GM19397 (cell line): Measurements from ENCODE around the gene TNS3.
A peak's percentile ranks its signal among the peaks of the same experiment; 100 is the strongest.

ENCODE experiments used
- ATAC-seq: cut with Tn5 transposase; IDR thresholded peaks from one replicate; pipeline ENCODE4 v1.9.1; 2021; ENCODE audit warnings: mild to moderate bottlenecking, moderate library complexity; ENCODE audit not compliant: unreplicated experiment

The TNS3 gene

DNA sequence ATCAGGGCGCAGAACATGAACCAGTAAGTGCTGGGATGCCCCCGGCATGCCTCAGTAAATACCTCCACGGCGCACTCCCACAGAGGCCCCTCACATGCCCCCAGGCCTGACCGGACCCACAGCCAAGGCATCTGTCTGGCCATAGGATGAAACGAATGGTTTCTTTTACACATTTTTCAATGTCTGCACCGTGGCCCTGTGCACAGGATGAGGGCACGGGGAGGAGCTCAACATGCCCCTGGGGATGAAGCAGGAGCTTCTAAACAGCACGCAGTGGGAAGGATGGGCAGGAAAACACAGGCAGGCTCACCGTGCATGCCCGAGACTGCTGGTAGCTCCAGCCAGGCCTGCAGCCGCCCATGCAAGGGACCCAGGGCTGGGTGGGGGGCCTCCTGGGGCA, 283.3 kb downstream of the TNS3 start:
- ATAC-seq = no peak

GRCh38 chr7:47297120-47297519, 284.8 kb downstream of the TNS3 start:
- no peak for ATAC-seq

DNA sequence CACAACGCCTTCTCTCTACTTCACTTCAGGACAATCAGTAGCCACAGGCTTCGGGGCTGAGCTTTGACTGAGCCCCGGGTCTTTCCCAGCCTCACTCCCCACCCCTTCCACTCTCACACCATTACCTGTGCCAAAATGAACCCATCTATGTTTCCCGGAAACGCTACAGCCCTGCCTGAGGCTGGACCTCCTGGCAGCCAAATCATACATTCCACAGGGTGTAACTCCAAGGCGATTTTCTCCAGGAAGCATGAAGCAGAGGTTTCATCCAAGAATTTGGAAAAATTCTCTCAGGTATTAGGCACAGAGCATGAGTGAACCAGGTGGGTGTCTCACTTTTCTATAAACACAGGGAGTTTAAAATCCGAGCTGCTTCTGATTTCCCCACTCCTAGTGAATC, 286.3 kb downstream of the TNS3 start:
- no peak for ATAC-seq

DNA sequence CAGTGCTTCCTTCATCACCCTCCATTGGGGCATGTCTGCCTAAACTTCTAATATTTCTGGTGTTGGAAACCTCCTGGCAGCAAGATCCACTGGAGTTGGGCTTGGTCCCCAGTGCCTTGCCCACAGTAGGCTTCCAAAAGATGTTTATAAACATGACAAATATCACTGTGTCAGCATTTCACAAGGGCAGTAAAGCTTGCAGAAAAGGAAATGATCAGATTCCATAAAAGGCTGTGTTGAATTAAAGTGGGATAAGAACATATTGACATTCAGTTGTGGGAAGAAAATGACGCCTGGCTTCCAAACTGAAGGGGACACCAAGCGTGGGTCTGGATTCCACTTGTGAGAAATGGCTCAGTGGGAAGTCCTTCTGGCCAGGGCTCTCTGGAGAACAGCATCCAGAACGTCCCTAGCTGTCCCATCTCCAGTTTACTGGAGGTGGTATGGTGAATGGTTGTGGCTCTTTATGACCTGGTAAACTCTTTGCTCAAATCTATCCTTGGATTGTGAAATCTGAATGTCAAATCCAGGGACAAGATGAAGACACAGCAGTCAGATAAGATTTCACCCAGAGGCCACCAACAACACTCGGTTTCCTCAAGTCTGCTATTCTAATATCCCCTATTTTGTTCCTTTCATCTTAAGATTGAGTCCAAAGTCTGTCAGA, 287.2 kb downstream of the TNS3 start:
- no peak for ATAC-seq

- no peak for ATAC-seq
These were observed 287.9 kb downstream of the TNS3 start for GRCh38 chr7:47293884-47294555.

DNA sequence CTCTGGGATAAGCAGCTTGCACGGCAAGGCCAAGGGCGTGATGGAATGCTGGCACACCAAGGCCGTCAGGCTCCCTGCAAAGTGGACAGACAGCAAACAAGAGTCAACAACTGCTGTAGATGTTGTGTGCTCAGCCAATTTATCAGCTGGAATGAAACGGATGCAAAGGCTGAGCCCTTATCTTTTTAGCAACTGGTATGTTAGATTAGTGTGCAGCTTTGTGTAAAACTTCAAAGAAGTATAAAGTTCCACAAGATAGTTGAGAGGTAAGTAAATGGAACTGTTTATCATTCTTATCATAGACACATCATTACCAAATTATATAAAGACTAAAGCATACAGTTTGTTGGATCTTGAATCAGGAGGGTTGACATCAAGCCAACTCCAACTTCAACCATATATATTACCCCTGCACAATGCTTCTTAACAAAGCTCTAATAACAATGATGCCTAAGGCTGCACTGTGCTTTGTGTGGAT, 289.0 kb downstream of the TNS3 start:
- no peak for ATAC-seq

GRCh38 chr7:47291461-47292081, 290.3 kb downstream of the TNS3 start:
- ATAC-seq = peak; percentile 91

- no peak for ATAC-seq
These were observed 291.0 kb downstream of the TNS3 start for GRCh38 chr7:47290867-47291266.

- no peak for ATAC-seq
These were observed 291.4 kb downstream of the TNS3 start for GRCh38 chr7:47290466-47290865.

DNA sequence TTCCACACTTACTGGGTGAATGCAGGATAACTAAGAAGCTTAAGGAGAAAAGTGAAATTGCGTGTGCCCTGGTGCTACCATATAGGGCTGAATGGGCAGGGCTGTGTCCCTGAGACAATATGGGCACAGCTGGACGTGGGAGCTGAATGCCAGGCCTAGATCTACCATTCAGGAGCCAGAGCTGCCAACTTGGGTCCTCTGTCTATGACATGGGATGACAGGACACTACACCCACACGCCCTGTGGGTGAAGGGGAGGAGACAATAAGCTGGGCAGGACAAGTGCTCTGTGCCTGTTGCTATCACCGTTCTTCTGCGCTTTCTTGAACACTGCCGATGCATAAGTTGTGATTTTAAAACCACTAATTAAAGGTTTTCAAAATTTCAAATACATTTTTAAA, 293.9 kb downstream of the TNS3 start:
- no peak for ATAC-seq

GRCh38 chr7:47285860-47286491, 295.9 kb downstream of the TNS3 start:
- ATAC-seq = no peak

GRCh38 chr7:47284691-47285635, 296.9 kb downstream of the TNS3 start:
- no peak for ATAC-seq

DNA sequence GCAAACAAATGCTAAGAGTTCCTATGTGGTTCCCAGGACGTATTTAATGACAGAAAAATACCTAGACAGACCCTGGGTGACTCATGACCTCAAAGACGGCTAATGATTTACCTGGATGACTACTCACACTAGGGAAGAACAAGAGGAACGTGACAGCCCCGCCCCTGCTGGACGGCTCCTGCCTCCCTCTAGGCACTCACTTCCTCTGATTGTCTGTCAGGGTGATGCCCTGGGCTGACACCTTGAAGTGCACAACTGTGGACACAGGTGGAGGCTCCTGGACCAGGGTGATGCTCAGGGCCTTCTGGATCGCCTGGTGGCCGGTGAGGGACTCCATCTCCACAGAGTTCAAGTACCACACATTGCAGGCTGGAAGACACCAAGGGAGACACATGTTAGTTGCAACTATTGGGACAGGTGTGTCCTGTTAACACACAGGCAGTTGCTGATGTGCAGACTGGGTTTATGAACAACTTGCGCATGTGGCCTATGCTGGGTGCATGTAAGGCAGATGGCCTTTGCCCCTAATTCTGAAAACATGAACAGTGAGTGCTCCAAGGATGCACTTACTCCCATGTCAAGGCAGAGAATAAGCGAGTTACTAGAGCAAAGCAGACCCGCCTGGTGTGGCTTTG, 298.3 kb downstream of the TNS3 start:
- no peak for ATAC-seq

DNA sequence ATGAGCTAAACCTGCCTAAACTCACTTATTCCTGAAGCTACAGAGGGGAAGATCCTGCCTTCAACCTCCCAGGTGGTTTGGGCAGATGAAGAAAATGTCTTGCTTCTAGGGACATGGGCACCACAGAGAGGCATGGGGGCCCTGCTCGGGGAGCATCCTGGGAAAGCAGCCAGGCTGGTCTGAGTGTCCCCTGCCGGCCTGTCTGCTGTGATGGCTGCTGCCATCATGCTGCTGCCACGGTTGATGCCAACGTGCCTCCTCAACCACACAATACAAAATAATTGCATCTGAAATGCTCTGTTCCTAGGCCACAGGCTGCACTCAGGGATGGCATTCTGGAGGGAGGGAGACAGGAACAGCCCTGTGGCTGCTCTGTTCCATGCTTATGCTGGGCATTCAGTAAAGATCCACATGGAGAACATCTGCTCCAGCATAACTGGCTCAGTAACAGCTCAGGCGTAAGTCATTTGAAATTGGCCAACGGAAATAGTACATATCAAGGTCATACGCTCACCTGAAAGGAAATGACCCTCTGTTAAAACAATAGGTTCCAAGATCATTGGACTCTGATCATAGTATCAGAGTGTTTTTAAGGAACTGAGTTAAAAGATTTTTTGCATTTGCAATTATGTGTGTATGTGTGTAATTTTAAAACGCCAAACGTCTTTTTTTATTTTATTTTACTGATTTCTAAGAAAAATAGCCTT, 299.0 kb downstream of the TNS3 start:
- ATAC-seq = no peak

DNA sequence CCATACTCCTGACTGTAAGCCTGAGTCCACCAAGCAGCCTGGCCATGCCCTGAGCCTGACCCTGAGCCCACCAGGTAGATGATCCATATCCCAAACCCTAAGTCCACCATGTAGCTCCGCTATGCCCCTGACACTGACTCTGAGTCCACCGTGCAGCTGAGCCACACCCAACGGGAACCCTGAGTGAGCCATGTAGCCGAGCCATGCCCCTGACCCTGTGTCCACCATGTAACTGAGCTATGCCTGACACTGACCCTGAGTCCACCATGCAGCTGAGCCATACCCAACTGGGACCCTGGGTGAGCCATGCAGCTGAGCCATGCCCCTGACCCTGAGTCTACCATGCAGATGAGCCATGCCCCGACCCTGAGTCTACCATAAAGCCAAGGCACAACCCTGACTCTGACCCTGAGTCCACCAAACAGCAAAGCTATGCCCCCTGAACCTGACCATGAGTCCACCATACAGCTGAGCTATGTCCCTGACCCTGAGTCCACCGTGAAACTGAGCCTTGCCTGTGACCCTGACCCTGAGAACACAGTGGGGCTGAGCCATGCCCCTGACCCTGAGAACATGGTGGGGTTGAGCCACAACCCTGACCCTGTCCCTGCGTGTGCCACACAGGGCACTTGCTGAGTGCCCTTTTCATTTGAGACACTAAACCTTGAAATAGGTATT, 299.8 kb downstream of the TNS3 start:
- ATAC-seq = no peak

GRCh38 chr7:47281161-47281560, 300.8 kb downstream of the TNS3 start:
- ATAC-seq = no peak

DNA sequence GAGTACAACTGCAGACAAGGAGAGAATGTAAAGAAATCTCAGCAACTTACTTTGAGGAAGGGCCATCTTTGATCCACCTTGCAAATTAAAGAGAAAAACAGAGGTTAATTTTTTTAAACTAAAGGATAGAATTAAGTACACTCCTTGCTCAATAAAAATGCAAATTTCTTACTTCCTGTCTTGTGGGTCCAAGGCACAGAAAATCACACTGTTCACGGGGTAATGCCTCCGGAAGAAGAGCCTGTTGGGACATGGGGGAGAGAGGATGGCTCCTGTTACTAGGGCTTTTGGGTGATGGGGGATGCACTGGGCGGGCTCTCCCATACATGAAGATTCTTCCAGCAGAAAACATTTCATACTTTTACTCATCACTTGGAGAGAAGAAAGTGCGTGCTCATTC, 301.8 kb downstream of the TNS3 start:
- ATAC-seq = no peak

DNA sequence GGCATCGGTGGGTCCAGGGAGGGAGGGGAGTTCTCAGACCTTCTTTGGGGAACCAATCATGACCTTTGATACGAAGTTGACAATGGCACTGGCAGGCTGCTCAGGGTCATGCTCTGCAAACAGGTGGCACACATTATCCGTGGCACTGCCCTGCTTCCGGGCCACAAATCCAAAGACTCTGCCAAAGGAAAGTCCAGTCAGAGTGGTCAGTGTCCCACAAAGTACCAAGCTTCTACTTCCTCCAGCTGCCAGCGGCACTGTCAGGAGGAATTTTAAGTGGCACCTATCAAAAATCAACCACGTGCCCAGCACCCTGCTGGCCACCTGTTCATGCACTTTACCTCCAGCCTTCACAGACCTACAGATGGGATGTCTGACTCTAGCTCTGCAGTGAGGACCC, 303.9 kb downstream of the TNS3 start:
- no peak for ATAC-seq

GRCh38 chr7:47277321-47277781, 304.6 kb downstream of the TNS3 start:
- ATAC-seq = no peak
